Testis (tissue), 2 donors: ENCODE results near the gene MAPKAPK3.

ENCODE experiments used
- CTCF ChIP-seq, 3 experiments: fragments of 450-650 bp in 2 of 3; fragments of 200-600 bp in 1 of 3; sonication (generic) in 1 of 3; IDR thresholded peaks; one replicate each; pipeline ENCODE4 v1.5.1; 2016 to 2019; ENCODE audit warnings: antibody characterized with exemption in 3 of 3, mild to moderate bottlenecking in 2 of 3, moderate library complexity in 1 of 3
- POLR2A ChIP-seq: fragments of 450-650 bp; IDR thresholded peaks from one replicate; pipeline ENCODE4 v1.6.1; 2017; ENCODE audit warnings: antibody characterized with exemption, mild to moderate bottlenecking, moderate library complexity

- TF ChIP-seq POLR2A, result no peak
- no peak for TF ChIP-seq CTCF (IDR thresholded peaks at IDR 0.05)
These were observed 39.7 kb downstream of the MAPKAPK3 start for GRCh38 chr3:50656417-50657195.
